GM12873 (cell line): ENCODE data around the gene SRGAP3.

Source experiments
- TF ChIP-seq, protein P1 (sequence below): IDR thresholded peaks from 2 replicates; pipeline ENCODE4 v1.5.1; 2012; ENCODE audit warnings: low read depth, mild to moderate bottlenecking, moderate library complexity, low read length, control low read depth; ENCODE audit not compliant: insufficient read depth; ENCODE audit errors: missing control alignments

SRGAP3 gene

DNA sequence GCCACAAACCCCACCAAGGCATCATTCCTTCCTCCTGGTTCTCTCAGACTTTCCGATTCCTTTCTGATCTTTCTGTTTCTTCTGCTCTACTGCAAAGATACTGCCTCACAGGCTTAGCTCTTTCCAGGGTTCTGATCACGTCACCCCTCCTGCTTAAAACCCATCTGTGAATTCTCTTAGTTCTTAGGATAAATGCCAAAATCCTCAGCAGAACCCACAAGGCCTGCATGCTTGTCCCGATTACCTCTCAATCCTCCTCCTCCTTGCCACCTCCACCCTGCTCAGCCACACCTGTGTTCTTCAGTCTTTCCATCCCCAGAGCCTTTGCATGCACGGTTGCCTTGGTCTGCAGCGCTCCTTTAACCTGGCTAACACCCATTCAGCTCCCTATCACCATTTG is 84.0 kb downstream of the SRGAP3 start:
- TF ChIP-seq, protein P1, sequence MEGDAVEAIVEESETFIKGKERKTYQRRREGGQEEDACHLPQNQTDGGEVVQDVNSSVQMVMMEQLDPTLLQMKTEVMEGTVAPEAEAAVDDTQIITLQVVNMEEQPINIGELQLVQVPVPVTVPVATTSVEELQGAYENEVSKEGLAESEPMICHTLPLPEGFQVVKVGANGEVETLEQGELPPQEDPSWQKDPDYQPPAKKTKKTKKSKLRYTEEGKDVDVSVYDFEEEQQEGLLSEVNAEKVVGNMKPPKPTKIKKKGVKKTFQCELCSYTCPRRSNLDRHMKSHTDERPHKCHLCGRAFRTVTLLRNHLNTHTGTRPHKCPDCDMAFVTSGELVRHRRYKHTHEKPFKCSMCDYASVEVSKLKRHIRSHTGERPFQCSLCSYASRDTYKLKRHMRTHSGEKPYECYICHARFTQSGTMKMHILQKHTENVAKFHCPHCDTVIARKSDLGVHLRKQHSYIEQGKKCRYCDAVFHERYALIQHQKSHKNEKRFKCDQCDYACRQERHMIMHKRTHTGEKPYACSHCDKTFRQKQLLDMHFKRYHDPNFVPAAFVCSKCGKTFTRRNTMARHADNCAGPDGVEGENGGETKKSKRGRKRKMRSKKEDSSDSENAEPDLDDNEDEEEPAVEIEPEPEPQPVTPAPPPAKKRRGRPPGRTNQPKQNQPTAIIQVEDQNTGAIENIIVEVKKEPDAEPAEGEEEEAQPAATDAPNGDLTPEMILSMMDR = no peak

- TF ChIP-seq, protein P1 = no peak
Measured at GRCh38 chr3:9163289-9163688, 86.2 kb downstream of the SRGAP3 start.

DNA sequence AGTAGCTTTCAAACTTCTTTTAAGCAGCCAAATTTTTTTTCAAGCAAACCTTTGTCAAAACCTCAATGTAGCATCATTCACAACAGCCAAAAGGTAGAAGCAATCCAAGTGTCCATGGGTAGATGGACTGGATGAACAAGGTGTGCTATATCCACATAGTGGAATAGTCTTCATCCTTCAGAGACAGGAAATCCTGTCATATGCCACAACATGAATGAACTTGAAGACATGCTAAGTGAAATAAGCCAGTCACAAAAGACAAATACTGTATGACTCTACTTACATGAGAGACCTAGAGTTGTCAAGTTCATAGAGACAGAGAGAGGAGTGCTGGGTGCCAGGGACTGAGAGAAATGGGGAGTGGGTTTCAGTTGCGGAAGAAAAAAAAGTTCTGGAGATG is 87.6 kb downstream of the SRGAP3 start:
- TF ChIP-seq, protein P1 = no peak

- TF ChIP-seq, protein P1 = no peak
Measured at GRCh38 chr3:9161298-9161697, 88.1 kb downstream of the SRGAP3 start.

- TF ChIP-seq, protein P1 = no peak
Measured at GRCh38 chr3:9158865-9159630, 90.4 kb downstream of the SRGAP3 start.

DNA sequence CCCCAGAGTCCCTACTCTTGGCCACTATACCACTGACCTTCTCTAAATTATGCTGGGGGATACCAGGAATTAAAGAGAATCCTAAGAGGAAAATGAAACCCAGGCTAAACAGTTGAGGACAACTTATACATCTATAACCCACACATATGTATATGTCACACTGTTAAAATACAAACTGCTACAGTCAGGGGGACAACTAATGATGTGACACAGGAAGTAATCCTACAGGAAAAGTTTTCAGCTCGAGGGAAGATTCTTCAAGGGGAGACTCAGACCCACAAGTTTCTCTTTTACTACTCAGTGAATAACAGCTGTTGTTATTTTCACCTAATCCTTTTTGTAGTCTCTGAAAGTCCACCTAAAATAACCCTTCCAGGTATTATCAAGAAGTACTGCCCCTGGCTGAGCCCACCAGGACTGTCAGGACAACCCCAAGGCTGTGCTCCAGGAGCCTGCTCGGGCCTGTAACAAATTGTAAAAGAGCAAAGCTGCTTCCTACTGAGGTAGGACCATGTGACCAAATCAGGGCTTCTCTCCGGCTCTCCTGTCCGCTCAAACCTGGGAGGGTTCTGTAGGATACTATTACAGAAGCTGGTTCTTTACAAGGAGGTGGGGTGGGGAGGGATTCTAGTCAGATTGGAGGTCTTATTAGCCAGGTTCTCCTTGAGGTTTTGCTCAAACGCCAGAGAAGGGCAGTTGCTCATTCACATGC is 91.6 kb downstream of the SRGAP3 start:
- TF ChIP-seq, protein P1 = no peak

DNA sequence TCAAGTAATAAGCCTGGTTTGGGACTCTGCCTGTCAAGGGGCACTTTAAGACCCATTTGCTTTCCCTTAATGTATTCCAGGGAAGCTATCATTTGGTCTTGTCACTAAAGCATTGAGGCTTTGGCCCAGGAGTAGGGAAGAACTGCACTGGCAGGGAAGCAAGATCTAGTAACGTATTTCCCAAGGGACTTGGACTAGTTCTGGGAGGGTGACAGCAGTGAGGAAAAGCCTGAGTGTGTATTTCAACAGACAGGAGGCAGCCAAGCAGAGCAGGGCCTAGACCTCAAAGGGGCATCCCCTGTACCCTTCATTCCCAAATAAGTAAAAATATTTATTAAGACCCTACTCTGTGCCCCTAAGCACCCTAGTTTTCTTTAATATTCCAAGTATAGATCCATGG is 92.8 kb downstream of the SRGAP3 start:
- TF ChIP-seq, protein P1 = no peak
